H9 (cell line): Measurements from ENCODE around the gene HOXC10. TPM values are rescaled to one million over a fixed set of nuclear protein-coding genes. Genes with fewer than 3 reads are reported as not detected.

ENCODE experiments used
- DNase-seq: peaks from one replicate; pipeline ENCODE4 v3.0.0-alpha.2; 2017
- H2AFZ ChIP-seq: one replicate; pipeline ENCODE4 v1.6.1; 2013; ENCODE audit warnings: mild to moderate bottlenecking, low read length, control low read depth, moderate library complexity
- H2AK5ac ChIP-seq: 2 replicates; pipeline ENCODE4 v1.6.1; 2013; ENCODE audit warnings: low read length, control low read depth, mixed read lengths; ENCODE audit not compliant: insufficient read length
- H2BK120ac ChIP-seq: one replicate; pipeline ENCODE4 v1.6.1; 2013; ENCODE audit warnings: low read depth, mild to moderate bottlenecking, low read length, control low read depth, inconsistent platforms; ENCODE audit not compliant: poor library complexity, severe bottlenecking
- H2BK12ac ChIP-seq: 2 replicates; pipeline ENCODE4 v1.6.1; 2013; ENCODE audit warnings: low read length, control low read depth, mixed read lengths, low read depth; ENCODE audit not compliant: insufficient read length
- H2BK15ac ChIP-seq: 2 replicates; pipeline ENCODE4 v1.6.1; 2013; ENCODE audit warnings: low read depth, low read length, control low read depth
- H2BK20ac ChIP-seq: one replicate; pipeline ENCODE4 v1.6.1; 2013; ENCODE audit warnings: low read depth, mild to moderate bottlenecking, low read length, control low read depth, inconsistent platforms; ENCODE audit not compliant: poor library complexity, severe bottlenecking
- H2BK5ac ChIP-seq: 2 replicates; pipeline ENCODE4 v1.6.1; 2013; ENCODE audit warnings: low read length, control low read depth, mixed read lengths; ENCODE audit not compliant: insufficient read length
- H3K14ac ChIP-seq: 2 replicates; pipeline ENCODE4 v1.6.1; 2013; ENCODE audit warnings: low read length, control low read depth; ENCODE audit not compliant: insufficient read depth
- H3K18ac ChIP-seq: 2 replicates; pipeline ENCODE4 v1.6.1; 2013; ENCODE audit warnings: low read depth, mild to moderate bottlenecking, mixed read lengths, low read length, control low read depth; ENCODE audit not compliant: insufficient read length
- H3K23ac ChIP-seq: 2 replicates; pipeline ENCODE4 v1.6.1; 2013; ENCODE audit warnings: low read length, control low read depth, mixed read lengths, low read depth; ENCODE audit not compliant: insufficient read length
- H3K23me2 ChIP-seq: 2 replicates; pipeline ENCODE4 v1.6.1; 2013; ENCODE audit warnings: low read depth, mild to moderate bottlenecking, mixed read lengths, low read length, control low read depth; ENCODE audit not compliant: insufficient read length, poor library complexity, severe bottlenecking
- H3K27ac ChIP-seq: 2 replicates; pipeline ENCODE4 v1.5.1; 2013; ENCODE audit warnings: low read length, control low read depth, mixed read lengths, low read depth; ENCODE audit not compliant: insufficient read length
- H3K27me3 ChIP-seq: 2 replicates; pipeline ENCODE4 v1.6.1; 2013; ENCODE audit warnings: low read length, control low read depth, inconsistent platforms; ENCODE audit not compliant: insufficient read depth
- H3K4ac ChIP-seq: 2 replicates; pipeline ENCODE4 v1.6.1; 2013; ENCODE audit warnings: low read depth, mild to moderate bottlenecking, control low read depth, inconsistent platforms, low read length, moderate library complexity
- H3K4me1 ChIP-seq: 2 replicates; pipeline ENCODE4 v1.6.1; 2013; ENCODE audit warnings: low read length, control low read depth, inconsistent platforms; ENCODE audit not compliant: insufficient read depth
- H3K4me2 ChIP-seq: 2 replicates; pipeline ENCODE4 v1.6.1; 2013; ENCODE audit warnings: low read length, control low read depth, mixed read lengths; ENCODE audit not compliant: insufficient read length, insufficient read depth
- H3K56ac ChIP-seq: 2 replicates; pipeline ENCODE4 v1.6.1; 2013; ENCODE audit warnings: low read depth, mild to moderate bottlenecking, mixed read lengths, low read length, control low read depth; ENCODE audit not compliant: insufficient read length
- H3K79me1 ChIP-seq: 2 replicates; pipeline ENCODE4 v1.6.1; 2013; ENCODE audit warnings: low read depth, mild to moderate bottlenecking, moderate library complexity, low read length, control low read depth, inconsistent platforms; ENCODE audit not compliant: insufficient read depth, poor library complexity, severe bottlenecking
- H3K79me2 ChIP-seq: 2 replicates; pipeline ENCODE4 v1.6.1; 2013; ENCODE audit warnings: low read length, control low read depth, inconsistent platforms; ENCODE audit not compliant: insufficient read depth
- H3K9ac ChIP-seq: 2 replicates; pipeline ENCODE4 v1.6.1; 2013; ENCODE audit warnings: low read length, control low read depth, mixed read lengths; ENCODE audit not compliant: insufficient read length; ENCODE audit errors: extremely low read depth
- H3K9me3 ChIP-seq: one replicate; pipeline ENCODE4 v1.6.1; 2013; ENCODE audit warnings: low read depth, low read length, inconsistent platforms; ENCODE audit not compliant: control insufficient read depth
- H3T11ph ChIP-seq: one replicate; pipeline ENCODE4 v1.6.1; 2013; ENCODE audit warnings: mild to moderate bottlenecking, low read length, control low read depth, inconsistent platforms
- H4K20me1 ChIP-seq: one replicate; pipeline ENCODE4 v1.6.1; 2013; ENCODE audit not compliant: control insufficient read depth, insufficient read length, insufficient read depth
- H4K5ac ChIP-seq: 2 replicates; pipeline ENCODE4 v1.6.1; 2013; ENCODE audit warnings: low read depth, mild to moderate bottlenecking, mixed read lengths, low read length, control low read depth; ENCODE audit not compliant: insufficient read length
- H4K8ac ChIP-seq: replicated peaks from 2 replicates; pipeline ENCODE4 v1.6.1; 2013; ENCODE audit warnings: low read length, control low read depth, mixed read lengths, low read depth; ENCODE audit not compliant: insufficient read length
- H4K91ac ChIP-seq: 2 replicates; pipeline ENCODE4 v1.6.1; 2013; ENCODE audit warnings: low read depth, mild to moderate bottlenecking, moderate library complexity, mixed read lengths, low read length, control low read depth; ENCODE audit not compliant: insufficient read length
- H3K27ac Mint-ChIP-seq, 3 experiments: 2 replicates in 2 of 3; 3 replicates in 1 of 3; pipeline ENCODE4 v1.8.0; 2020 to 2021; ENCODE audit warnings: mixed read lengths in 3 of 3, mild to moderate bottlenecking in 1 of 3, moderate library complexity in 1 of 3
- H3K27me3 Mint-ChIP-seq: 2 replicates; pipeline ENCODE4 v1.8.0; 2021; ENCODE audit warnings: low read depth, mild to moderate bottlenecking, moderate library complexity, mixed read lengths
- H3K36me3 Mint-ChIP-seq, 3 experiments: 2 replicates in 2 of 3; 3 replicates in 1 of 3; pipeline ENCODE4 v1.8.0; 2020 to 2021; ENCODE audit warnings: low read depth in 3 of 3, mixed read lengths in 3 of 3; ENCODE audit not compliant: insufficient read depth in 1 of 3
- H3K4me1 Mint-ChIP-seq, 2 experiments: 2 replicates each; pipeline ENCODE4 v1.8.0; 2020; ENCODE audit warnings: mixed read lengths in 2 of 2
- H3K4me3 Mint-ChIP-seq, 2 experiments: 2 replicates in 1 of 2; 3 replicates in 1 of 2; pipeline ENCODE4 v1.8.0; 2020 to 2021; ENCODE audit warnings: mild to moderate bottlenecking in 2 of 2, mixed read lengths in 2 of 2, moderate library complexity in 1 of 2
- H3K9me3 Mint-ChIP-seq, 2 experiments: 2 replicates in 1 of 2; 3 replicates in 1 of 2; pipeline ENCODE4 v1.8.0; 2020; ENCODE audit warnings: mild to moderate bottlenecking in 2 of 2, mixed read lengths in 2 of 2, moderate library complexity in 1 of 2
- CTCF ChIP-seq: fragments of 200-600 bp; sonication (generic); conservative IDR thresholded peaks from 3 replicates; pipeline ENCODE4 v1.8.0; 2021; ENCODE audit warnings: antibody characterized with exemption, mild to moderate bottlenecking
- WGBS: extraction: QIAGEN DNeasy Blood & Tissue Kit; methylation state at CpG from one replicate; pipeline ENCODE4 v1.1.7; 2013; ENCODE audit warnings: missing lambda C conversion rate, low lambda C conversion rate, mixed read lengths; ENCODE audit not compliant: insufficient read length; ENCODE audit errors: extremely low coverage; 5-methylcytosine and 5-hydroxymethylcytosine counted together
- total RNA-seq: library from RNA; stranded (reverse); gene quantifications from 2 replicates; pipeline ENCODE4 v1.2.1, GENCODE V29; 2021

The HOXC10 gene
- total RNA-seq, 1 experiment from 2014 or later, result not detected

GRCh38 chr12:53992377-53992889 lies 7.5 kb downstream of the HOXC10 start:
- no peak overlapping the region for H3K4ac ChIP-seq
- no peak overlapping the region for H2BK12ac ChIP-seq
- no peak overlapping the region for H4K91ac ChIP-seq
- no peak overlapping the region for H2BK15ac ChIP-seq
- no peak overlapping the region for H3K9ac ChIP-seq
- DNase-seq, result no peak
- H4K8ac ChIP-seq, result no peak overlapping the region
- H3K36me3 Mint-ChIP-seq, result no peaks in the 10 kb centered on the region
- H3K4me3 Mint-ChIP-seq, result peak overlapping the region in 1 of 2 experiments; percentile 42; a peak in 1 of 5 replicates
- H3K27ac Mint-ChIP-seq, result no peak overlapping the region
- no peak overlapping the region for H3K14ac ChIP-seq
- no peak overlapping the region for H3K56ac ChIP-seq
- no peak overlapping the region for H3T11ph ChIP-seq
- no CpG with 5 or more reads among the region's 7 CpGs for WGBS
- H3K4me1 Mint-ChIP-seq, result peaks cover 7 to 26% of the 10 kb centered on the region in 2 experiments
- H3K23me2 ChIP-seq, result no peaks in the 10 kb centered on the region
- no peak overlapping the region for H3K4me2 ChIP-seq
- H3K27ac ChIP-seq, result no peak overlapping the region
- no peak overlapping the region for H3K23ac ChIP-seq
- H3K9me3 ChIP-seq, result no peaks in the 10 kb centered on the region
- H3K4me1 ChIP-seq, result no peaks in the 10 kb centered on the region
- no peak for TF ChIP-seq CTCF
- no peak overlapping the region for H2AK5ac ChIP-seq
- no peak overlapping the region for H4K5ac ChIP-seq
- no peaks in the 10 kb centered on the region; a peak in 1 of 5 replicates for H3K9me3 Mint-ChIP-seq
- H3K79me2 ChIP-seq, result no peaks in the 10 kb centered on the region
- H2BK5ac ChIP-seq, result no peak overlapping the region
- no peaks in the 10 kb centered on the region for H3K79me1 ChIP-seq
- H2BK120ac ChIP-seq, result no peak overlapping the region
- no peak overlapping the region for H2BK20ac ChIP-seq
- no peaks in the 10 kb centered on the region for H4K20me1 ChIP-seq
- no peak overlapping the region for H3K18ac ChIP-seq
- H2AFZ ChIP-seq, result no peak overlapping the region
- H3K27me3 Mint-ChIP-seq, result peaks cover 100% of the 10 kb centered on the region
- H3K27me3 ChIP-seq, result peaks cover 99% of the 10 kb centered on the region
